Activated naive CD4-positive, alpha-beta T cell treated with anti-CD3 and anti-CD28 coated beads, Interleukin-2, amount 10 ng/mL, durations not matched to agents 5 hours and 36 hours (primary cell): ENCODE data around the gene FUNDC1. TPM values are rescaled to one million over a fixed set of nuclear protein-coding genes. Genes with fewer than 3 reads are reported as not detected.

Experiments used
- total RNA-seq, 2 experiments: library from RNA; stranded (reverse); gene quantifications; one replicate each; pipeline ENCODE4 v1.2.3, GENCODE V29; 2021

FUNDC1 gene
- 10 to 100 TPM; 10.5 to 11.7 TPM for total RNA-seq

GRCh38 chrX:44542567-44543325 is at the start of gene FUNDC1:
Gene FUNDC1, minus strand, starts transcription at chrX:44542859. Its CDS starts 27 bp downstream, at chrX:44542832.

Other genes starting within 250 kb of the FUNDC1 start
- 1 to 10 TPM; 3.4 TPM for gene EFHC2, start 199.2 kb downstream of the FUNDC1 start, total RNA-seq